Measurements from ENCODE around the gene TMEM87B. TPM values are rescaled to one million over a fixed set of nuclear protein-coding genes. Genes with fewer than 3 reads are reported as not detected.

Gene TMEM87B
- total RNA-seq, 1 experiment from 2014 or later, result 16.3 TPM

- H3K4me3 ChIP-seq (ENCODE audit: low read depth, low read length), result no peak overlapping the region
- H3K36me3 ChIP-seq (ENCODE audit: control insufficient read depth, insufficient read depth, low read length), result no peaks in the 10 kb centered on the region
- intact Hi-C loops (cut with micrococcal nuclease; ENCODE audit: unreplicated experiment), result no loop called here
- CTCF ChIA-PET, result no interaction called here
- Mint-ChIP-seq H3K4me1 (ENCODE audit: low read depth, unreplicated experiment) (peaks cover 21% of the 10 kb centered on the region), H3K36me3 (ENCODE audit: insufficient read depth, unreplicated experiment) (peaks cover 60% of the 10 kb centered on the region), H3K4me3 (ENCODE audit: unreplicated experiment) (no peak overlapping the region), H3K27ac (ENCODE audit: unreplicated experiment) (no peak overlapping the region), H3K9me3 (ENCODE audit: unreplicated experiment) (peaks cover 10% of the 10 kb centered on the region), H3K27me3 (ENCODE audit: insufficient read depth, unreplicated experiment) (no peaks in the 10 kb centered on the region)
- POLR2A ChIA-PET, result no interaction called here
- no peak for TF ChIP-seq CTCF (IDR thresholded peaks at IDR 0.05; ENCODE audit: insufficient read depth in 1 of 2, low read depth in 1 of 2, low read length in 1 of 2, severe bottlenecking in 1 of 2, unreplicated experiment in 1 of 2)
- no peaks in the 10 kb centered on the region for H3K9me3 ChIP-seq
- no peaks in the 10 kb centered on the region for H3K27me3 ChIP-seq (replicated peaks; ENCODE audit: control insufficient read depth, insufficient read depth, low read length)
- H3K4me1 ChIP-seq, result peaks cover 11% of the 10 kb centered on the region; the same call in 1 of the 2 replicates
- no TSS peak for BruUV-seq (replicated peaks)
- no peak for DNase-seq
These were observed 34.3 kb downstream of the TMEM87B start for GRCh38 chr2:112089375-112089774.

GRCh38 chr2:112092286-112093041, 37.4 kb downstream of the TMEM87B start:
- peaks cover 45% of the 10 kb centered on the region for H3K36me3 Mint-ChIP-seq (ENCODE audit: insufficient read depth, unreplicated experiment)
- H3K27ac Mint-ChIP-seq (ENCODE audit: unreplicated experiment), result peak overlapping the region; percentile 1
- Histone ChIP-seq H3K27me3 (replicated peaks; ENCODE audit: control insufficient read depth, insufficient read depth, low read length) (no peaks in the 10 kb centered on the region), H3K4me3 (ENCODE audit: low read depth, low read length) (no peak overlapping the region), H3K4me1 (no peaks in the 10 kb centered on the region), H3K36me3 (ENCODE audit: control insufficient read depth, insufficient read depth, low read length) (no peaks in the 10 kb centered on the region), H3K9me3 (no peaks in the 10 kb centered on the region)
- ChIA-PET CTCF (no interaction called here), POLR2A (no interaction called here)
- no peak for DNase-seq
- H3K9me3 Mint-ChIP-seq (ENCODE audit: unreplicated experiment), result no peaks in the 10 kb centered on the region
- peaks cover 7% of the 10 kb centered on the region for H3K4me1 Mint-ChIP-seq (ENCODE audit: low read depth, unreplicated experiment)
- intact Hi-C loops (cut with micrococcal nuclease; ENCODE audit: unreplicated experiment), result no loop called here
- BruUV-seq (replicated peaks), result no TSS peak
- H3K27me3 Mint-ChIP-seq (ENCODE audit: insufficient read depth, unreplicated experiment), result no peaks in the 10 kb centered on the region
- no peak for TF ChIP-seq CTCF (IDR thresholded peaks at IDR 0.05; ENCODE audit: insufficient read depth in 1 of 2, low read depth in 1 of 2, low read length in 1 of 2, severe bottlenecking in 1 of 2, unreplicated experiment in 1 of 2)
- no peak overlapping the region for H3K4me3 Mint-ChIP-seq (ENCODE audit: unreplicated experiment)

DNA sequence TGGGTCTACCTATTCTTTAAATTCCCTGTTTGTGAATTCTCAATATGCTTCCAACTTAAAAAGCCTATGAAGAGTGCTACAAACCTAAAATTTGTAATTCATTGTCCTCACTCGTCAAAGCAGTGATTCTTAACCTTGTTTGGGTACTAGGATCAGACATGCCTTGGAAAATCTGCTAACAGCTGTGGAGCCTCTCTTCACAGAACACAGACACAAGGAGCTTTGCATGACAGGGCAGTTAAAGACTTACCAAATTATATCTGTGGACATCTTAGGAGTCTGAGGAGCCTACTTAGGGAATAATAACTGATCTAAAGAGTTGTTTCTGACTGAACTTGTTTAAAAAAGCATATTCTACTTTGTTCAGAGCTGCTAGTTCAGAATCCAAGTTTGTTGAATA, 38.1 kb downstream of the TMEM87B start:
- Histone ChIP-seq H3K4me3 (ENCODE audit: low read depth, low read length) (no peak overlapping the region), H3K4me1 (no peaks in the 10 kb centered on the region), H3K9me3 (no peaks in the 10 kb centered on the region), H3K36me3 (ENCODE audit: control insufficient read depth, insufficient read depth, low read length) (no peaks in the 10 kb centered on the region), H3K27me3 (replicated peaks; ENCODE audit: control insufficient read depth, insufficient read depth, low read length) (no peaks in the 10 kb centered on the region)
- Mint-ChIP-seq H3K4me1 (ENCODE audit: low read depth, unreplicated experiment) (peaks cover 7% of the 10 kb centered on the region), H3K36me3 (ENCODE audit: insufficient read depth, unreplicated experiment) (peaks cover 46% of the 10 kb centered on the region), H3K9me3 (ENCODE audit: unreplicated experiment) (no peaks in the 10 kb centered on the region), H3K27ac (ENCODE audit: unreplicated experiment) (no peak overlapping the region), H3K4me3 (ENCODE audit: unreplicated experiment) (no peak overlapping the region), H3K27me3 (ENCODE audit: insufficient read depth, unreplicated experiment) (no peaks in the 10 kb centered on the region)
- TF ChIP-seq CTCF (IDR thresholded peaks at IDR 0.05; ENCODE audit: insufficient read depth in 1 of 2, low read depth in 1 of 2, low read length in 1 of 2, severe bottlenecking in 1 of 2, unreplicated experiment in 1 of 2), result no peak
- intact Hi-C loops (cut with micrococcal nuclease; ENCODE audit: unreplicated experiment), result no loop called here
- no TSS peak for BruUV-seq (replicated peaks)
- CTCF ChIA-PET, result no interaction called here
- DNase-seq, result no peak
- POLR2A ChIA-PET, result no interaction called here
